ENCODE results near the gene TNFAIP8. TPM values are rescaled to one million over a fixed set of nuclear protein-coding genes. Genes with fewer than 3 reads are reported as not detected.

Gene TNFAIP8
- total RNA-seq, 1 experiment from 2014 or later: 16.4 TPM

- ChIA-PET CTCF (no interaction called here), POLR2A (ENCODE audit: unreplicated experiment) (no interaction called here)
- no peaks in the 10 kb centered on the region for H3K79me2 ChIP-seq (ENCODE audit: low read depth)
- no peaks in the 10 kb centered on the region for H3K27me3 ChIP-seq (ENCODE audit: insufficient read depth, low read depth)
- peaks cover 7% of the 10 kb centered on the region for H3K4me1 ChIP-seq (replicated peaks; ENCODE audit: insufficient read depth)
- no peaks in the 10 kb centered on the region for H3K9me2 ChIP-seq (ENCODE audit: insufficient read depth)
- no peak overlapping the region for H2AFZ ChIP-seq
- H3K4me3 ChIP-seq: no peak overlapping the region
- intact Hi-C loops (cut with micrococcal nuclease; ENCODE audit: unreplicated experiment): loop anchor here (10.0 kb wide), 1 partner anchor 306 kb away; no protein-coding TSS in a partner anchor
- no peaks in the 10 kb centered on the region for H3K9me3 ChIP-seq (ENCODE audit: insufficient read depth, low read depth)
- no peaks in the 10 kb centered on the region for H3K36me3 ChIP-seq (ENCODE audit: low read depth)
- no TSS peak for BruUV-seq (replicated peaks)
- no peak overlapping the region for H3K27ac ChIP-seq
- H3F3A ChIP-seq (ENCODE audit: insufficient read depth, low read depth): no peaks in the 10 kb centered on the region
- no peak for TF ChIP-seq CTCF (conservative IDR thresholded peaks at IDR 0.05)
- no peak for TF ChIP-seq EZH2 (IDR thresholded peaks at IDR 0.05; ENCODE audit: low read depth)
- DNase-seq: no peak
- H4K20me1 ChIP-seq (ENCODE audit: insufficient read depth): no peaks in the 10 kb centered on the region
- no peak overlapping the region for H3K4me2 ChIP-seq
These were observed 25.2 kb upstream of the TNFAIP8 start for GRCh38 chr5:119330367-119331183.

GRCh38 chr5:119331566-119332095 is 24.2 kb upstream of the TNFAIP8 start:
- H3K4me1 ChIP-seq (replicated peaks; ENCODE audit: insufficient read depth): no peaks in the 10 kb centered on the region
- no peak overlapping the region for H3K4me2 ChIP-seq
- DNase-seq: no peak
- no peak overlapping the region for H2AFZ ChIP-seq
- TF ChIP-seq EZH2 (IDR thresholded peaks at IDR 0.05; ENCODE audit: low read depth) (no peak), CTCF (conservative IDR thresholded peaks at IDR 0.05) (no peak)
- no TSS peak for BruUV-seq (replicated peaks)
- no peaks in the 10 kb centered on the region for H3K9me2 ChIP-seq (ENCODE audit: insufficient read depth)
- no peaks in the 10 kb centered on the region for H3F3A ChIP-seq (ENCODE audit: insufficient read depth, low read depth)
- H3K27ac ChIP-seq: no peak overlapping the region
- H3K36me3 ChIP-seq (ENCODE audit: low read depth): no peaks in the 10 kb centered on the region
- intact Hi-C loops (cut with micrococcal nuclease; ENCODE audit: unreplicated experiment): loop anchor here (10.0 kb wide), 1 partner anchor 307 kb away; no protein-coding TSS in a partner anchor
- ChIA-PET POLR2A (ENCODE audit: unreplicated experiment) (no interaction called here), CTCF (no interaction called here)
- H3K9me3 ChIP-seq (ENCODE audit: insufficient read depth, low read depth): no peaks in the 10 kb centered on the region
- no peaks in the 10 kb centered on the region for H3K27me3 ChIP-seq (ENCODE audit: insufficient read depth, low read depth)
- no peaks in the 10 kb centered on the region for H4K20me1 ChIP-seq (ENCODE audit: insufficient read depth)
- no peaks in the 10 kb centered on the region for H3K79me2 ChIP-seq (ENCODE audit: low read depth)
- no peak overlapping the region for H3K4me3 ChIP-seq

- Histone ChIP-seq H3K4me3 (no peak overlapping the region), H3K36me3 (ENCODE audit: low read depth) (no peaks in the 10 kb centered on the region), H3F3A (ENCODE audit: insufficient read depth, low read depth) (no peaks in the 10 kb centered on the region), H4K20me1 (ENCODE audit: insufficient read depth) (no peaks in the 10 kb centered on the region), H3K4me1 (replicated peaks; ENCODE audit: insufficient read depth) (no peaks in the 10 kb centered on the region), H3K79me2 (ENCODE audit: low read depth) (no peaks in the 10 kb centered on the region), H3K27me3 (ENCODE audit: insufficient read depth, low read depth) (no peaks in the 10 kb centered on the region), H3K9me2 (ENCODE audit: insufficient read depth) (no peaks in the 10 kb centered on the region), H3K9me3 (ENCODE audit: insufficient read depth, low read depth) (no peaks in the 10 kb centered on the region), H2AFZ (no peak overlapping the region), H3K4me2 (no peak overlapping the region), H3K27ac (no peak overlapping the region)
- ChIA-PET POLR2A (ENCODE audit: unreplicated experiment) (no interaction called here), CTCF (no interaction called here)
- DNase-seq: no peak
- TF ChIP-seq EZH2 (IDR thresholded peaks at IDR 0.05; ENCODE audit: low read depth) (no peak), CTCF (conservative IDR thresholded peaks at IDR 0.05) (no peak)
- intact Hi-C loops (cut with micrococcal nuclease; ENCODE audit: unreplicated experiment): loop anchor here (10.0 kb wide), 1 partner anchor 307 kb away; no protein-coding TSS in a partner anchor
- no TSS peak for BruUV-seq (replicated peaks)
These were observed 23.6 kb upstream of the TNFAIP8 start for GRCh38 chr5:119332208-119332607.
